Stimulated activated CD4-positive, alpha-beta T cell treated with anti-CD3 and anti-CD28 coated beads, Interleukin-4, amount 100 ng/mL, for 24 hours (primary cell): ENCODE measurements around the gene BHLHE41.

Experiments used
- DNase-seq: peaks from one replicate; pipeline ENCODE4 v3.0.0-alpha.2; 2020

Gene BHLHE41

DNA sequence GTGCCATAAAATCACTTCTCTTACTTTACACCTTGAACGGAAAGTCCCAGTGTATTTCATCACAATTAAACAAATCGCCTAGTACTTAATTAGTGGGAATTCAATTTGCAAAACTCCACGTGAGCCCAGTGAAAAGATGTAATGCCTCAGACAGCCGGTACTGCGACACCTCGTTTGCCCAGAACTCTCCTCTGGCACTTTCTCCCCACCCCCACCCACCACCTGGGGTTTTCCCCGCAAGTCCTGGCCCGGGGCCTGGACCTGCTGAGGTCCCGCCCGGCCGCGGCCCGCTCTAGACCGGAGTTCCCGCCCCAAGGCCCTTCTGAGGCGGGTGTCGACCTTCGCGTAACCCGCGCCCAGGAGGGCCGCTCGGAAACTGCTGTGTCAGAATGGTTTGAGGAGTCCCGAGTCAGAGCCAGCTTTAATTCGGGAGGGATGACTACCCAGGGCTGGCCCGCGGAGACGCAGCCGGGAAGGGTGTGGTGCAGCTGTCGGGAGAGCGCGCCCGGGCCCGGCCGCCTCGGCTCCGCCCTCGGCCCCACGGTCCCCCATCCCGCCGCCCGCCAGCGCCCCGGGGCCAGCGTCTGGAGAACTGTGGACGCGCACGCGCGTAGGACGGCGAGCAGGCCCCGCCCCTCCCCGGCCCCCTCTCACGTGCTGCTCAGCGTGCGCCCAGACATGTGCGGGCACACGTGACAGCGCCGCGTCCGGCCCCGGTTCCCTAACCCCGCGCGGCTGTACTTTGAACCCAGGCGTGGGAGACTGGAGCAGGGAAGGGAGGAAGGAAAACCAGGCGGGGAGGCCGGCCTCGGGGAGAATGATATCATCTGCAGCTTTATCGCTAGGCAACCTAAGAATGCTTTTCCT, 10.8 kb downstream of the BHLHE41 start:
- peak; percentile 73 for DNase-seq

DNA sequence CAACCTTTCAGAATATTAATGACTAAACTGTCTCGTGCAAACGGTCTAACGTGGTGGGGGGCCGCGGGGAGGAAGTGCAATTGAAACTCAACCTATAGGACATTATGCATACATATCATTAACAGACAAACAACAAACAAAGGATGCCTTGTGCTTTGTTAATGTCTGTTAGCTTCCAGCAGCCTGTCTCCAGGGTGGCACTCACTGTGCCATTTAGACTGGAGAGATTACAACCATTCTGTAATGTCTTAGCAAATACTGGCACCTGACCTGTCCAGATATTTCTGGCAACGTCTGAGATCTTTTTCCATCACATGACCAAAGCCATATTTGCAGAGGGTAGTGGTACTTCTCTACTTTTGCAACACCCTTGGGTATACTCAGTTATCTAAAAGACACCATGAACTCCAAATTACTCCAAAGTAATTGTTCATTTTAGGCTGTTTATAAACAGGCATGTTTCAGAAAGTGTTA, 11.6 kb downstream of the BHLHE41 start:
- no peak for DNase-seq

DNA sequence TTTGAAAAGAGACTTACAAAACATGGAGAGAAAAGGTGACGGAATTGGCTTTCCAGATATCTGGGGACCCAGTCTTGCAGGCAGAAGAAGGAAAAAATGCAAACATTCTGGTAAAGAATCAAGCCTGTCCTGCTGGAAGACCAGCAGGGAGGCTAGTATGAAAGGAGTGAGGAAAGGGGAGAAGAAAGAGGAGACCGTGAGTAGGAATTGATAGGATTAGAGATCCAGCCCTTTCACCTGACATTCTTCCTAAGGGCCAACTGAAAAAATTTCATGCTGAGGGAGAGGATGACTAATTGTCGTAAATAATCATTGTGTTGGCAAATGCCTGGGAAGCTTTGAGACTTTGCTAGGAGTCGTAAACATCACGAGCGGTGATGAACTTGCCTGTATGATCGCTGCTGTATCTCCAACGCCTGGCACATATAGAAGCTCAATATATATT, 12.1 kb downstream of the BHLHE41 start:
- DNase-seq, result no peak

DNA sequence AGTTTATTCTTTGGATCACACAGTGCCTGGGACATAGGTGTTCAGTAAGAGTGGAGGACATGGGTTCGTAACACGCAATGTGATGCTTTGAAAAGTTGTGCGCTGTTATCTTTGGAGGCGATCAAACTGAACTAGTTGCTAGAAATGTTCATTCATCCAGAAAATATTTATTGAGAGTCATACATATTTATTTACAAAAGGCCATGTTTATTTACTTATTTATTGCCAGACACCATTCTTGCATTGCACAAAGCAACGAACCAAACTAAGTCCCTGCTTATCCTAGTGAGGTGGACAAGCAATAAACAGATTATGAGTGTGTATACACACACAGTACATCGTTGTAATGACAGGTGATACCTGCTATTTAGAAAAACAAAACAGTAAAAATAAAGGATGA, 12.6 kb downstream of the BHLHE41 start:
- DNase-seq, result no peak

DNA sequence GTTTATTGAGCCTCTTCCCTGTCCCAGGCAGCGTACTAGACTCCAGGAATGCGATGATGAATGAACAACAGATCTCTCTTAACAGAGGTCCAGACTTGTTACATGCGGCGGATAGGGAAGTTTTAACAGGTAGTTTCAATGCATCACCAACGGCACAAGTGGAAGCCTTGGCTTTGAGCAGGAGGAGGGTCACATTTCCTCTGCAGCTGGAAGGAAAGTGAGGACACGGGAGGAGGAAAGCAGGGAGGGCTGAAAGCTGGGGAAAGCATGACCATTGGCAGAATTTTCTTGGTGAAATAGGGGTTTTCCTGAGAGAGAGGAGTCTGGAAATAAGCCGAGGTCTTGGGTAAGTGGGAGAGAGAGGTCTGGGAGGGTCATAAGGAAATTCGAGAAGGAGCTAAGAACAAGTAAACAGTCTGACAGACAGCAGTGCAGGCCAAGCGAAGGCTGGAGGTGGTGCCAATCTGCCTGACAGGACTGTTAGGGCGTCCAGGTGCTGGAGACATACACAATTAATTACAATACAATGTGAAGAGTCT, 15.4 kb downstream of the BHLHE41 start:
- no peak for DNase-seq

DNA sequence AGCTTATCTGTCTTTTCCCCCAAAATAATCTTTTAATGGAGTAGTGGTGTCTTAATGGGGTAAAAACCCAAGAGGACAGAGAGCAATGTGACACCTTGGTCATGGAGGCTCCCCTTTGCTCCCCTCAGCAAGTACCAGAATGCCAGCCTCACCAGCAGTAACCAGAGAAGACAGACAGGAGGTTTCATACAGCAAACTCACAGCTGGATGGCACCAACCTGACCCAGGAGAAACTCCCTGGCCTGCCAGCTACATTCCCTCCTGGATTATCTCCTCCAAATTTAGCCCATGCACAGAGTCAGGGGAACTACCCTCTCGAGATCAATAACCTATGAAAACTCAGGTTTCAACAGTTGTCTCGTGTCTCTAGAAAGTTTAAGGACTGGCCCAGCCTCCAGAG, 15.9 kb downstream of the BHLHE41 start:
- no peak for DNase-seq

DNA sequence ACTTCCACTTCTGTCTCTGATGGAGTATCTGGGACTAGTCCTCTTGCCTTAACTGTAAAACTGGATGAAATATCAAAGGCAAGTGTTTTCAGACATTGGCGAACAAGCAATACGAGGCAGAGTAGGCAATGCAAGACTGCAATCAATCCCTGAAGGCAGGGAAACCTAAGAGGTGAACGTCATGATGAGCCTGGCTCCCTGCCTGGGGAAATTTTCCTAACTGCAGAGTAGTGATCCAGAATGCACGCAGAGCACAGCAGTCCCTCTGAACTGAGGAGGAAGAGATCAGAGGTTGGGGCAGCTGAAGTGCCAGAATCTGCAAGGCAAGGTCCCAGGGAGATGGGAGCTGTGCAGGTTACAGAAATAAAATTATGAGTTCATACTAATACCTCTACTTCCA, 18.5 kb downstream of the BHLHE41 start:
- DNase-seq, result no peak

DNA sequence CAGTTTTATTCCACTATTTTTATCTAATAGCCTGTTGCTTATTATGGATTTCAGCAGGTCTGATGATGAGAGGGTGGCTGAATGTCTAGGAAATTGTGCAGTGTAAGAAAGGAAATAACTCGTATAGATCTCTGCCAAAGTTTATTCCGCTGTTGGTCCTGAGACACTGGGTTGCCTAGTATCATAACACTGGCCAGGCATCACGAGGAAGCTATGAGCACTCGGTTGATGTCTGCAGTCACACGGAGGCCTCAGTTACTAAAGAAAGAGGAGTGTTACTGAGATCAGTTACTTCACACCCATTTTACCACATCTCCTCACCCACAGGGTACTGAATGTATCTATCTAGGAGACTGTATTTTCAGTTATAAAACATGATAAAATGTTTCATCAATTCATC, 21.9 kb downstream of the BHLHE41 start:
- no peak for DNase-seq

DNA sequence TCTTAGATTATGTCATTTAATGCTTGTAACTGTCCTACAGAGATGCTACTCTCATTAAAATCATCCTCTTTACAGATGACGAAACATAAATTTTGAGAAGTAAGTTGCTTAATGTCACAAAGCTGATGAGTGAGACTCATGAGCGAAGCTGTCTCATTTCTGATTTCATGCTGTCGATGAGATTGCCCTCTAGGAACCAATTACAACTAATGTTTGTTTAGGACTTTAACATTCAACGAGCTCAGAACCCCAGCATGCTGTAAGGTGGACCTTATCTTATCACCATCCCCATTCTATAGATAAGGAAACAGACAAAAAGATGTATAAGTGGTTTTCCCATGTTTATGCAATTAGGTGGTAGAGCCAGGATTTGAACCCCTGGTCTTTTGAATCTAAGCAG, 23.1 kb downstream of the BHLHE41 start:
- no peak for DNase-seq

DNA sequence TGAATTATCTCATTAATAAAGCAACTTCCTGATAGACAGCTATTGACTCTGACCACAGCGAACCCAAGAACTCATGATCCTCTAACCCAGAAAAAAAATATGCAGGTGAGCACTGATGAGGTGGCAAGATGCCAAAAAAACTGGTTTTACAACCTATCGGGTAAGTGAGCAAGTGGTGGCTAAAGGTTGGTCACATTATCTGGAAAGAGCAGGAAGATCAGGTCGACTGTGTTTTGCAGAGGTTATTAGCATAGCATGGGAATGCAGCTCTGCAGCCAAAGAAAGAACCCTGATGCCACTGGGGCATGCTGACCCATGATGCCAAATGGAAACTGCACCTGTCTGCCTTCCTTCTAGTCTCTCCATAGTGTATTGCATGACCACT, 23.5 kb downstream of the BHLHE41 start:
- no peak for DNase-seq

DNA sequence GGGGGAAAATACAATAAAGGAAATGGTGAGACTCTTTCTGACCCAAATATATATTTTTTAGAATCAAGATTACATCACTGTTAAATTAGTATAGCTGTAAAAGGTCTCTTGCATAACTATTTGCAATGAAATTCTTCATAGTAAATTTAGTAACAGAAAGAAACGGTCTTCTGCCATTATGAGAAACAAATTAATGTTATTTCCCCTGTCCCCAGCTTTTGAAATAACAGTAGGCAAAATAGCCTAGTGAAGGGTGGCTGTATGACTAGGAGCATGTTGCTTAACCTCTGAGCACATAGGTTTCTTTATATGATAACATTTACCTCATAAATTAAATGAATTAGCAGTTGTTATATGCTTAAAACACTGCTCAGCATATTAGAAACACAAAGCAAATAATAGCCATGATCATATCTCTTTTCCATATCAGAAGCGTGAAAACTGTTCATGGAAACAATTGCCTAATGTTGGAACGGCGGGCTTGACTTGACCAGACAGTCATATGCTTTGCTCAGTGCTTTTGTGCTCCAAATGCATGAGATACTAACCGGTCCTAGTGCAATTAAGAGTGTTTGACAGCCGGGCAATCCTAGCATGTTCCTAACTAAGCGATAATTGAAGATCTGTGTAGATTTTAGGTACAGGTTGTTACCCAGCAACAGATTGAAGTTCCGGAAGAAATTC, 24.0 kb downstream of the BHLHE41 start:
- no peak for DNase-seq

DNA sequence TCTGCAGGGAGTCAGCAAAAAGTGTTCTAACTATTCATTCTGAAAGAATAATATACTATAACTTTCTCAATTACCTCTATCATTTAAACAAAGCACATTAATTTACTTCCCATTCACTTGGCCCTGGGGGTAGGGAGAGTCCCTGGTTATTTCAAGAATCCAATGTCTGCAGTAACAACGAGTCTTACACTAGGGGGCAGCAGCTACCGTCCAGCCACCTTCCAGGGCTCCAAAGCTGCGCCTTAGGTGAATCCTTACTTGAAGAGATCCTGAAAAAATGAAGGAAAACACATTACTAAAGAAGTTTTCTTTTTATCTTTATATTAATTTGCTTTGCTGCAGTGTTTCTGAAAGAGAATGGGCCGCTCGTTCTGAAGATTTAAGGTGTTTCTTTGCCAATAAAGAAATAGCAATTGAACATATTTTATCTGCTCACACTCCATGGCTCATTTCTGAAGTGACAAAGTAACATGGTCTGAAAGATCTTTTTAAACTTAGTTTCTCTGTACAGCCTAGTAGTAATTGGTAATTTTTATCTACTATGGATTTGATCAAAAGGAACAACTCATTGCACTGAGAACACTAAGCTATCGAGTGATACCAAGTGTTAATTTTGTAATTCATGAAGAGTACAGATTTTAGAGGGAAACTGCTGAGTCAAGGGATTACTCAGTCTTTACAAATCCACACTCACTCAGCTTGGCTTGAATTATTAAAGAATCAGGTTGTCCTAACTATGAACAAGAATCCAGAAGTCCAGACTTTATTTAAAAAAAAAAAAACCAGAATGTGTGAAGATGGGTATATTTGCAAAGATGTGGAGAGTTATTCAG, 27.6 kb downstream of the BHLHE41 start:
- DNase-seq, result peak; percentile 58

DNA sequence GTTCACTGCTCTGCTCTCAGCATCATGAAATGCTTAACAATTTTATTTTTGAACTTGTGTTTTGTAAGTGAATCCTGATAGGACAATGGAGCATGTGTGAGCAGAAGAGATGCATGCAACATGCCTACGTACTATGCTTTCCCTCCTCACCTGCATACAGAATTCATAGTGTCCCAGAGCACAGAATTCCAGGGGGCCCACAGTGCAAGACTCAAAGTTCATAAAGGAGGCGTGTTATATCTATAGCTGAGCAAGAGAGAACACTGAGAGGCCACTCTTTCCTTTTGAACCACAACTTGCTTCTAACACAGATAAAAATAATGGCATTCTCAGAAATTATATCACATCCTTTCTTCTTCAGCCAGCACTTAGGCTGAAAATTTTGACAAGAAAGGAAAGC, 28.8 kb downstream of the BHLHE41 start:
- no peak for DNase-seq

DNA sequence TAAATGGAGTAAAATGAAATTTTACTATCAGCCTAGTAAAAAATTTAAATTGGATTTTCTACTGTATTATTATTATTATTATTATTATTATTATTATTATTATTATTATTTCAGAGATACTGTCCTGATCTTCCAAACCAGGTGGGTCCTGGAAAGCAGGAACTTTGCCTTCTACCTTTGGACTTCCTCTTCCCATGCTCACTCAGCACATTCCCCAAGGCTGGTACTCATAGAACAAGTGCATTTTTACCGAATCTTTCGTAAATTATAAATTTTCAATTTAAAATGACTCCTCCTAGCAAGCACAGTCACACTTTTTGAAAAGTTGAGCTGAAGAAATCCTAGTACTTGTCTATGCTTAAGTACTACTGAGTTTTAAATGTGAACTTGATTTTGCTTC, 29.7 kb downstream of the BHLHE41 start:
- DNase-seq, result no peak

DNA sequence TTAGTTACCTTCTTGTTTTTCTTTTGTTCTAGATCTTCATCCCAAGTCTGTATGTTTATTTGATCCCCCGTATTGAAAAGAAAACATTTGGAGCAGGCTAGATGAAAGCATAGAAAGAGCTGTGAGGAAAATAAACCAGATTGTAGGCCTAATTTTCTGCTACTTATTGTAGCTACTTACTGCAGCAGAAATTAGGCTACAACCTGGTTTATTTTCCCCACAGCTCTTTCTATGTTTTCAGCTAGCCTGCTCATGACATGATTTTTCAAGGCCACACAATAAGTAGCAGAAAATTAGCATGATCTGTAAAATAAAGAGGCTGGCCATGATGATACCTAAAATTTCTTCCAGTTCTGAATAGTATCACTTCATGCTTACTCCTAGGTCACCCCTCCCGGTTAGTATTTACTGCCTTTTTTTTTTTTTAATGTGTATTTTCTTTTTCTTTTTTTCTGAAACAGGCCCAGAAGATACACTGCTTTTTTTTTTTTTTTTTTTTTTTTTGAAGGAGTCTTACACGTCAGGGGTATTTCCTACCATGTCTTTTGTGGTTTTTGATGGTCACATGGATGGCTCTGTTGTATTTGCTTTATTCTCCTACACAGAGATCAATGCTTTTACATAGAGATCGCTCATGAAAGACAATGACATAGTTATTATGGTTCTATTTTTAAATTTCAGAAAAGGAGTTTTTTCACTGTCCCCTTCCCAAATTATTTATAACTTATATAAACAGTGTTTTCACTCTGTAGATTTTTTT, 32.3 kb downstream of the BHLHE41 start:
- no peak for DNase-seq

DNA sequence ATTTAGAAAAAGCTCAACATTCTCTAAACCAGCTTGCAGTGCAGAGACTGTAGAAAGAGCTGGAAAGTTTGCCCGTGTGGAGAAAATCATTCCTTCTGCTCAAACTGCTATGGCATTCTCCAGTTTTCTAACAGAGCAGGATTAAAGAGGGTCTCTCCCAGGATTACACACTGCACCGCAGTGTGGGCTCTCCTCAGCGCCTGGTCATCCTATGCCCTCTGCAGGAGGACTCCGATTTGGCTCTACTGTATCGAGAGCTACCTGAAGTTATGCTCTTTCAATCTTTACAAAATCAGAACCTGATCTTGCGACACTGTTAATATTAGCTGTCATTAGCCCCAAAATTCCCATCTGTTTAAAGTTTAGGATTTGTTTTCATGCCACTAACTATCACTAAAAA, 33.0 kb downstream of the BHLHE41 start:
- no peak for DNase-seq

DNA sequence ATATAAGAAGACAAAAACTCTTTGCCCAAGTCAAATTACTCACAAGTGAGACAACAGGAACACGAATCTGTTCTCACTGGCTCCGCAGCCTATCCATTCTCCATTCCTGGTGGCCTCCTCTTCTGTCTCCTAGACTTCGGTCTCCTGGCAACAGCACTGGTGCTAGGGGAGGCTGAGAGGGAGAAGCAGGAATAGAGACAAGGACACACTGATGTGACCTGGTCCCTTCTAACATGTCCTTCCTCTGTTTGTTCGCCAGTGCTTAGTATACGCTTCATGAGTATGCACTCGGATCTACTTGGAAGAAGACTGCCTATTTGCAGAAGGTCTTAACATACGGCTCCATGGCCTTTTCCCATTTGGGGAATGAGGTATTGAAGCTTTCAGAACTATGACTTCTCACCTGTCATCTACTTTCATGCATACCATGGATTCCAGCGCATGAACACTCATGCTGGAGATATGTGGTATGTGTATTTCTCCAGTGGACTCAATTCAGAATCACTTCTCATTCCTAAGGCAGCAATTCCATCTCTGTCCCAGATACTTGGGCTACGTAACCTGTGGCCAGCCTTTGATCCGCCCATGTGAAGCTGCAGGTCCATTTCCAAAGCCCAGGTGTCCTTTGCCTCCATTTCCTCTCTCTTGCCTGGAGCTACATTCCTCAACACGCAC, 33.9 kb downstream of the BHLHE41 start:
- no peak for DNase-seq

DNA sequence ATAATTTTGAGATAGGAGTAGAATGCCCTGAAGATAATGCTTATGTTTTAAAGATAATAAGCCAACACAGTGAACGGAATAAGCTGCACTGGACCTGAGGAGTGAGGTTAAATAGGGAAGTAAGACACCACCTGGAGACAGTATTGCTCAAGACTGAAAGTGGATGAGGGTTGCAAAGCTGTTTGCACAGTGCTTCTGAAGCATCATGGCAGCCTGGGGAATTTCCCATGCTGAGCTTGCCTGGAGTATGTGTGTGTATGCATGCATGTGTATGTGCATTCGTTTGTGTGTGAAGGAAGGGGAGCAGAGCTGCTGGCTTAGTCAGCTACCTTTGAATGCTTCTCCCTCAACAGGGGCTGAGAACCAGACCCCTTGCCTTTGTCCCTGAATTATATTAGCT, 35.8 kb downstream of the BHLHE41 start:
- DNase-seq, result no peak

DNA sequence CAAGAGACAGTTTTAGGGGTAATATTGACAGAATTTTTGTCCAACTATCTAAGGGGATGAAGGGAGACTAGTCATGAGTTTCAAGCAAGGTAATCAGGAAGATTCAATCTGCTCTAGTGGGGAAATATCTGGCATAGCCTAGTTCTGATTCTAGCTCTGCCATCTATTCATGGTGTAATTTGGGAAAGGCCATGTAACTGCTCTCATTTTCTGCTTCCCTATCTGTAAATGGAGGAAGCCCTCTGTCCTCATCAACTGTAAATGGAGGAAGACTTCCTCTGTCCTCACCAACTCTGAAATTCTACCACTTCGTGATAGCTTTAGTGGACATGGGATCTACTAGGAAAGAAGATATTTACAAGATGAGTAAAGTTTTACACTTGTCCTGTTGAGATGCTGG, 37.9 kb downstream of the BHLHE41 start:
- no peak for DNase-seq

DNA sequence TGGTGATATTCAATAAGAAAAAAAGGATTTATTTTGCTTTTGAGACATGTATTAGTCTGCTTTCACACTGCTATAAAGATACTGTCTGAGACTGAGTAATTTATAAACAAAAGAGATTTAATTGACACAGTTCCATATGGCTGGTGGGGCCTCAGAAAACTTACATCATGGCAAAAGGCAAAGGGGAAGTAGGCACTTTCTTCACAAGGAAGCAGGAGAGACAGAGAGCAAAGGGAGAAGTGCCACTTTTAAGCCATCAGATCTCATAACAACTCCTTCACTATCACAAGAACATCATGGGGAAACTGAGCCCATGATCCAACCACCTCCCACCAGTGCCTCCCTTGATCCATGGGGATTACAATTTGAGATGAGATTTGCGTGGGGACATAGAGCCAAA, 43.9 kb downstream of the BHLHE41 start:
- DNase-seq, result no peak

DNA sequence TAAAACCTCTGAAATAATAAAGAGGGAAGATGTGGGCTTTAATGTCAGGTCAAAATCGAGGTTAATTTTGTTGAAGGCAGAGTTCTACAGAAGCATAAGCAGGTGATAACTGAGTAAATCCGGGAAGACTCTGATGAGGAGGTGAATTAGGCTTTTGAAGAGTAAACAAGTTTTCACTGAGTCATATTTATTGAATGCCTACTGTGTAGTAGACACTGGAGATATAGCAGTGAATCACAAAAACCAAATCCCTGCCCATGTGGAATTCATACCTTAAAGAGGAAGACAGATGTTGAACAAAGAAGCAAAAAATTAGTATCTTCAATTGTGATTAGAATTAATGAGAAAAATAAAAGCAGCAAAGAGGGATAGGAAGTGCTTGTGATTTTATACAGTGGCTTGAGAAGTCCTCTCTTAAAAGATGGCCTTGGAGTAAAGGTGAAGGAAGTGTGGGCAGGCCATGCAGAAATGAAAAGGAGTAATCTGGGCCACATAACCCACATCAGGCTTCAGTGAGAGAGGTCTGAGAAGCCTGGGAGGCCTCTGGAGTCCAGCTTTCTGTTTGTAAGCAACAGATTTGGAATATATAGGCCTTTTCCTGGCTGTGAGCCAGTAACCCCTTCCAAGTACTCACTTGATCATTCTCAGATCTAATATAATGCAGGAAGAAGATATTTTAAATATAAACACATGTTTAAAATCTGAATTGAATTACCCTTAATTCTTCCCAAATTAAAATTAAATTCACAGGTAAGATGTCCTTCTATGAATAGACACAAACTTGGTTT, 46.7 kb downstream of the BHLHE41 start:
- no peak for DNase-seq
